NT2/D1 (cell line): ENCODE measurements around the gene DCDC2C.

Experiments used
- SUZ12 ChIP-seq: IDR thresholded peaks from 2 replicates; pipeline ENCODE4 v1.6.1; 2011; ENCODE audit not compliant: insufficient read length, insufficient read depth; ENCODE audit errors: extremely low read depth
- YY1 ChIP-seq: IDR thresholded peaks from 2 replicates; pipeline ENCODE4 v1.6.1; 2011; ENCODE audit not compliant: insufficient read length, insufficient read depth
- ZNF274 ChIP-seq: IDR thresholded peaks from 2 replicates; pipeline ENCODE4 v1.6.1; 2011; ENCODE audit warnings: mild to moderate bottlenecking, low read depth, low read length

GRCh38 chr2:3742743-3743508, 39.6 kb downstream of the DCDC2C start:
- TF ChIP-seq ZNF274 (no peak), YY1 (no peak), SUZ12 (no peak)
